ENCODE data around the gene BLOC1S4. TPM values are rescaled to one million over a fixed set of nuclear protein-coding genes. Genes with fewer than 3 reads are reported as not detected.
"Not testable (repeated sequence)": the region's sequence is repeated elsewhere in the genome, so short reads cannot be mapped to it uniquely, and the experiment has no call there.

The BLOC1S4 gene
- total RNA-seq, 2 donors from 2014 or later, result 14.4 to 16.4 TPM

DNA sequence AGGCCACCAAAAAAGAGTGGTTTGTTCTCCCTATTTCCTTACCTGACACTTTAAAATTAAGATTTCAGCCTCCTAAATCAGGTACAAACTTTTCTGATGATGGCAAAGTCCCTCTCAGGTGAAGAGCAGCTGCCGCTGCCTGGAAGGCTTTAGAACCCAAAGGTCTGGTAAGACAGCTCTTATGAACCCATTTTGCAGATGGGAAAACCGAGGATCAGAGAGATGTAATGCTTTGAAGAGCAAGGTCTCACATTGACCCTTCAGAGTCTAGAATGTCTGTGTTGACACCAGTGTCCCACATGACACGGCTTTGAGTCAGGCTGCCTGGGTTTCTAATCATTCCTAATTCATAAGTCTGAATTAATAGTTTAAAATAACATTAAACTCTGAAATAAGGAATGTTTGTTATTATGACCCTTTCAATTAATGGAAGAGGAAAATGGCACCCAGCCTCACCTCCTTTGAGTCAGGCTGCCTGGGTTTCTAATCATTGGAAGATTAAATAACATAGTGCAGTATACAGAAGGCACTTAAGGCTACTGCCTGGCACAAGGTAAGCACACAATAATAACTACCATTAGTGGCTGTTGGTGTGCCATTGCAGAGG lies 38.6 kb downstream of the BLOC1S4 start:
- H3K27ac ChIP-seq, result no peak overlapping the region
- TF ChIP-seq, protein P1, sequence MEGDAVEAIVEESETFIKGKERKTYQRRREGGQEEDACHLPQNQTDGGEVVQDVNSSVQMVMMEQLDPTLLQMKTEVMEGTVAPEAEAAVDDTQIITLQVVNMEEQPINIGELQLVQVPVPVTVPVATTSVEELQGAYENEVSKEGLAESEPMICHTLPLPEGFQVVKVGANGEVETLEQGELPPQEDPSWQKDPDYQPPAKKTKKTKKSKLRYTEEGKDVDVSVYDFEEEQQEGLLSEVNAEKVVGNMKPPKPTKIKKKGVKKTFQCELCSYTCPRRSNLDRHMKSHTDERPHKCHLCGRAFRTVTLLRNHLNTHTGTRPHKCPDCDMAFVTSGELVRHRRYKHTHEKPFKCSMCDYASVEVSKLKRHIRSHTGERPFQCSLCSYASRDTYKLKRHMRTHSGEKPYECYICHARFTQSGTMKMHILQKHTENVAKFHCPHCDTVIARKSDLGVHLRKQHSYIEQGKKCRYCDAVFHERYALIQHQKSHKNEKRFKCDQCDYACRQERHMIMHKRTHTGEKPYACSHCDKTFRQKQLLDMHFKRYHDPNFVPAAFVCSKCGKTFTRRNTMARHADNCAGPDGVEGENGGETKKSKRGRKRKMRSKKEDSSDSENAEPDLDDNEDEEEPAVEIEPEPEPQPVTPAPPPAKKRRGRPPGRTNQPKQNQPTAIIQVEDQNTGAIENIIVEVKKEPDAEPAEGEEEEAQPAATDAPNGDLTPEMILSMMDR (IDR thresholded peaks at IDR 0.05), result no peak
- no peak for DNase-seq
- intact Hi-C loops (cut with DNase I), result no loop called here
- no peaks in the 10 kb centered on the region for H3K36me3 ChIP-seq
- no peak overlapping the region for H3K9ac ChIP-seq (ENCODE audit: low read depth in 2 of 2, low read length in 2 of 2)
- peaks cover 24% of the 10 kb centered on the region for H3K4me1 ChIP-seq
- H3K4me3 ChIP-seq, result no peak overlapping the region
- no peaks in the 10 kb centered on the region for H3K9me3 ChIP-seq
- H3K27me3 ChIP-seq, result no peaks in the 10 kb centered on the region

DNA sequence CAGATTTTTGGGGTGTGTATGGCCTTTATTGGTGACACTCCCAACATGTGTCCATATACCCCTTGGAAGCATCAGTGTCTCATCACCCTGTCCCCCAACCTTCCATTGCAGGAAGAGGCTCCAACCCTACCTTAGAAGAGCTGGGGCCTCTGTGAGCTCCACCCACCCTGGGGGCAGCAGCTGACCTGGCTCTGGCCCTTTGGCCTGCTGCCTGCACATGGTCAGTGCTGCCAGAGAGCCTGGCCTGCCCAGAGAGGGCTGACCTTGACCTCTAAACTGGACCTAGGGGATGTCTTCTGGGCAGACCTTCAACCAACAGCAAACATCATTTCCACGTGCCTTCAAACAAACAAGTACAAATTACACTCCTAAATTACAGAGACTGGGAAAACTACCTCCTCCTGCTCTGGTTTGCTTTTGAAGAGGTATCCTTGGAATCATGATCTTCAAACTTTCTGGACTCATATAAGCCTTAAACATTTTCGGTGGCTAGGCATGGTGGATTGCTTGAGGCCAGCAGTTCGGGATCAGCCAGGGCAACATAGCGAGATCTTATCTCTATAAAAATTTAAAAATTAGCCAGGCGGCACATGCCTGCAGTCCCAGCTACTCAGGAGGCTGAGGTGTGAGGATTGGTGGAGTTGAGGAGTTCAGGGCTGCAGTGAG lies 39.2 kb downstream of the BLOC1S4 start:
- no peak overlapping the region for H3K4me3 ChIP-seq
- intact Hi-C loops (cut with DNase I), result no loop called here
- H3K9ac ChIP-seq (ENCODE audit: low read depth in 2 of 2, low read length in 2 of 2), result no peak overlapping the region
- H3K4me1 ChIP-seq, result peaks cover 18% of the 10 kb centered on the region
- DNase-seq, result no peak
- no peak overlapping the region for H3K27ac ChIP-seq
- TF ChIP-seq, protein P1 (IDR thresholded peaks at IDR 0.05), result no peak
- no peaks in the 10 kb centered on the region for H3K9me3 ChIP-seq
- H3K27me3 ChIP-seq, result no peaks in the 10 kb centered on the region
- no peaks in the 10 kb centered on the region for H3K36me3 ChIP-seq

DNA sequence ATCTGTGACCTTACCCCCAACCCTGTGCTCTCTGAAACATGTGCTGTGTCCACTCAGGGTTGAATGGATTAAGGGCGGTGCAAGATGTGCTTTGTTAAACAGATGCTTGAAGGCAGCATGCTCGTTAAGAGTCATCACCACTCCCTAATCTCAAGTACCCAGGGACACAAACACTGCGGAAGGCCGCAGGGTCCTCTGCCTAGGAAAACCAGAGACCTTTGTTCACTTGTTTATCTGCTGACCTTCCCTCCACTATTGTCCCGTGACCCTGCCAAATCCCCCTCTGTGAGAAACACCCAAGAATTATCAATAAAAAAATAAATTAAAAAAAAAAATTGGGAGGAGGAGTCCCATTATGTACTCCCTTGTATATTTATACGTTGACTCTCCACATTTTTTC lies 40.4 kb downstream of the BLOC1S4 start:
- H3K27me3 ChIP-seq; H3K9ac ChIP-seq (ENCODE audit: low read depth in 2 of 2, low read length in 2 of 2); H3K27ac ChIP-seq; DNase-seq; H3K9me3 ChIP-seq; H3K4me3 ChIP-seq; H3K36me3 ChIP-seq; intact Hi-C loops (cut with DNase I): not testable (repeated sequence)
- H3K4me1 ChIP-seq, result peaks cover 11% of the 10 kb centered on the region

DNA sequence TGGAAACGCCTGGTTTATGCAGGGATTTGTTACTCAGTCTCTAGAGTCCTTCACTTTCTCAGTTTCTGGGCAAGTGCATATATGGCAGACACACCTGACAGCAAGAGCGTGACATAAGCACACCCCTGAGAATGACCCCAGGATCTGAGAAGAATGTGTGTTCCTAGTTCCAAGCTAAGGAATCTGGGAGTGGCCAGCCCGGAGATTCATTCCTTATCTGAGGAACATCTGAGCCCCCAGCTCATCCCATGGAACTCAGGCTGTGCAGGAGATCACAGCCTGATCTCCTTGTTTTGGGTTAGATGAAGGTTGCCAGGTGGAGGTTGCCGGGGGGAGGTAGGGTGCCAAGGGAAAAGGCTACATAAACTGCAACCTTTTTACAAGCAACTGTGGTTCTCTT lies 42.8 kb downstream of the BLOC1S4 start:
- Histone ChIP-seq H3K4me1 (no peaks in the 10 kb centered on the region), H3K27ac (no peak overlapping the region), H3K9me3 (no peaks in the 10 kb centered on the region), H3K27me3 (no peaks in the 10 kb centered on the region), H3K4me3 (no peak overlapping the region), H3K9ac (ENCODE audit: low read depth in 2 of 2, low read length in 2 of 2) (no peak overlapping the region), H3K36me3 (no peaks in the 10 kb centered on the region)
- TF ChIP-seq, protein P1 (IDR thresholded peaks at IDR 0.05), result no peak
- no peak for DNase-seq
- intact Hi-C loops (cut with DNase I), result no loop called here

DNA sequence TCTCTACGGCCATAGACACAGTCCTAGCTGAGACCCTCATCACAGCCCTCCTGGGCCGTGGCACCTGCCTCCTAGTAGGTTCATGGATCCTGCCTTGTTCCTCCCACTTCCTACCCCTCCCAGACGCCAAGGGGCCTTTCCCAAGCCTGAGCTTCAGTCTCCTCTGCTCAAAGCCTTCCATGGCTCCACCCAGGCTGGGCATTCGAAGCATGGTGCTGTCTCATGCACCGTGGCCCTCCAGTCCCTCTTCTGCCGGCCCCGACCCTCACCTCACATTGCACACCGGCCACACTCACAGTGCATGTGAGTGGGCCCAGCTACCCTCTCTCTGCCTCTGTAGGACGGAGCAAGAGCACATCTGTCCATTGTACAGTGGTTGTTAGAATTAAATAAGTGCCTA lies 44.9 kb downstream of the BLOC1S4 start:
- H3K9ac ChIP-seq (ENCODE audit: low read depth in 2 of 2, low read length in 2 of 2), result no peak overlapping the region
- H3K27ac ChIP-seq, result no peak overlapping the region
- intact Hi-C loops (cut with DNase I), result no loop called here
- H3K4me3 ChIP-seq, result no peak overlapping the region
- no peaks in the 10 kb centered on the region for H3K9me3 ChIP-seq
- H3K4me1 ChIP-seq, result no peaks in the 10 kb centered on the region
- H3K36me3 ChIP-seq, result no peaks in the 10 kb centered on the region
- DNase-seq, result no peak
- no peaks in the 10 kb centered on the region for H3K27me3 ChIP-seq
- TF ChIP-seq, protein P1 (IDR thresholded peaks at IDR 0.05), result no peak
